ENCODE results near the gene USP25. TPM values are rescaled to one million over a fixed set of nuclear protein-coding genes. Genes with fewer than 3 reads are reported as not detected.
A peak's percentile ranks its signal among the peaks of the same experiment; 100 is the strongest.
"Not testable (repeated sequence)": the region's sequence is repeated elsewhere in the genome, so short reads cannot be mapped to it uniquely, and the experiment has no call there.

USP25 gene
- total and polyA plus RNA-seq, 5 experiments from 2014 or later: 8.9 to 83.2 (median 32.8) TPM

DNA sequence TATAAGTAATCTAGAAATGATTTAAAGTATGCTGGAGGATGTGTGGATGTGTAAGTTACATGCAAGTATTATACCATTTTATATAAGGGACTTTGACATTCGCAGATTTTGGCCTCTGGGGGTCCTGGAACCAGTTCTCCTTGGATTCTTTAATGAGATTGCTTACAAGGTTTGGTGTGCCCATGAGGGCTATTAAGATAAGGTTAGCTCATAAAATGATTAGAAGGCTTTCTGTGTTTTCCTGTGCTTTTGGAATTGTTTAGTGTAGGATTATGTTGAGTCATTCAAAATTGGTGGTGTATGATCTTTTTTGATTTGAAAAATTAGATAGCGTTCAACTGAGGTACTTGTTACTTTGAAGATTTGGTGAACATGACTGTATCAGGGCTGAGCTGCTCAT, 5.6 kb downstream of the USP25 start:
- Mint-ChIP-seq H3K4me3 (peak overlapping the region in 9 of 10 donors; percentile 42 to 82 (median 68)), H3K36me3 (peaks cover 0 to 7% (median 2%) of the 10 kb centered on the region in 3 donors), H3K4me1 (peaks cover 34 to 89% (median 75%) of the 10 kb centered on the region in 4 donors), H3K27me3 (no peaks in the 10 kb centered on the region), H3K9me3 (peaks cover 0 to 3% (median 0%) of the 10 kb centered on the region in 9 donors), H3K27ac (peak overlapping the region in 9 of 10 donors; percentile 34 to 90 (median 73))
- DNase-seq (no peak), ATAC-seq (no peak)
- POLR2A ChIA-PET: no interaction called here

DNA sequence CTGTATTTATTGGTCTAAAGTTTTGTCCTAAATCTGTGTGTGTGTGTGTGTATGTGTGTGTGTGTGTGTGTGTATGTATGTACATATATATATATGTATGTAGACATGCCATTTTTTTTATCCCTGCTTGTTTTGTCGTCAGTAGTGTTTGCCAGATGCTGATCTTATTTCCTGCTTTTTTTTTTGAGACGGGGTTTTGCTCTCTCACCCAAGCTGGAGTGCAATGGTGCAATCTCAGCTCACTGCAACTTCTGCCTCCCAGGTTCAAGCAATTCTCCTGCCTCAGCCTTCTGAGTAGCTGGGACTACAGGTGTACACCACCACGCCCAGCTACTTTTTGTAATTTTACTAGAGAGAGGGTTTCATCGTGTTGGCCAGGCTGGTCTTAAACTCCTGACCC, 6.1 kb downstream of the USP25 start:
- H3K9me3 Mint-ChIP-seq, H3K27me3 Mint-ChIP-seq, ATAC-seq, H3K36me3 Mint-ChIP-seq: not testable (repeated sequence)
- peak in 1 of 10 donors; percentile 23 for DNase-seq
- peak overlapping the region; percentile 13 to 90 (median 70) for H3K27ac Mint-ChIP-seq
- H3K4me3 Mint-ChIP-seq: peak overlapping the region; percentile 25 to 82 (median 66)
- POLR2A ChIA-PET: interaction anchor here (0.7 kb wide), 1 partner anchor 213 kb away, joined by 6 read pairs; no protein-coding TSS in a partner anchor
- peaks cover 31 to 93% (median 79%) of the 10 kb centered on the region in 4 donors for H3K4me1 Mint-ChIP-seq

DNA sequence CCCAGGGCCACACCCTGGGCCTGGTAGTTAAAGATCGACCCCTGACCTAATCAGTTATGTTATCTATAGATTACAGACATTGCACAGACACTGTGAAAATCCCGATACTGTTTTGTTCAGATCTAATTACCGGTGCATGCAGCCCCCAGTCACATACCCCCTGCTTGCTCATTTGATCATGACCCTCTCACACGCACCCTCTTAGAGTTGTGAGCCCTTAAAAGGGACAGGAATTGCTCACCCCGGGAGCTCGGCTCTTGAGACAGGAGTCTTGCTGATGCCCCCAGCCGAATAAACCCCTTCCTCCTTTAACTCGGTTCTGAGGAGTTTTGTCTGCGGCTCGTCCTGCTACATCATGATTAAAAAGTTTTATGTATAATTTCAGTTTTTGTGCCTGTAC, 9.0 kb downstream of the USP25 start:
- peaks cover 37 to 95% (median 90%) of the 10 kb centered on the region in 4 donors for H3K4me1 Mint-ChIP-seq
- POLR2A ChIA-PET, ATAC-seq, H3K27me3 Mint-ChIP-seq, DNase-seq, H3K9me3 Mint-ChIP-seq: not testable (repeated sequence)
- H3K36me3 Mint-ChIP-seq: peaks cover 0 to 20% (median 12%) of the 10 kb centered on the region in 3 donors
- peak overlapping the region in 7 of 10 donors; percentile 8 to 81 (median 52) for H3K27ac Mint-ChIP-seq
- peak overlapping the region in 7 of 10 donors; percentile 10 to 73 (median 40) for H3K4me3 Mint-ChIP-seq

DNA sequence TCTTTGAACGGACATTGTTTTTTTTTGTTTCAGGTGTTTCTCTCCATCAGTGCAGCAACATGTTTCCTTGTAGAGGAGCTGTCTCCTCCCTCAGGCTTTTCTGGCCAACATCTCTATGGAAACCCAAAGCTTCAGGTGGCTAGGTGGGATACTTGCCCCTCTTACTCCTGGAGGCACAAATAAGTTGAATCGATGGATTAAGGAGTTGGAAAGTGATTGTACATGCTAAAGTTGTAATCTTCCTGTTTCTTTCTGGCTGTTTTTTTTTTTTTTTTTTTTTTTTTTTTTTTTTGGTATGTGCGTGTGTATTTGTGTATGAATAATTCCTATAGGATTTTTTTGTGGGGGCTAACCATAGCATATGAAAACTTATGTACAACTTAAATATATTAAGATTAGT, 10.6 kb downstream of the USP25 start:
- Mint-ChIP-seq H3K4me1 (peaks cover 40 to 92% (median 88%) of the 10 kb centered on the region in 4 donors), H3K27ac (peak overlapping the region in 7 of 10 donors; percentile 10 to 83 (median 52)), H3K9me3 (peaks cover 0 to 3% (median 0%) of the 10 kb centered on the region in 9 donors), H3K36me3 (peaks cover 0 to 22% (median 17%) of the 10 kb centered on the region in 3 donors), H3K27me3 (no peaks in the 10 kb centered on the region), H3K4me3 (peak overlapping the region in 8 of 10 donors; percentile 9 to 77 (median 42))
- POLR2A ChIA-PET: interaction anchor here (0.7 kb wide), 1 partner anchor 1874 kb away, joined by 11 read pairs; no protein-coding TSS in a partner anchor
- no peak for DNase-seq
- ATAC-seq: no peak

DNA sequence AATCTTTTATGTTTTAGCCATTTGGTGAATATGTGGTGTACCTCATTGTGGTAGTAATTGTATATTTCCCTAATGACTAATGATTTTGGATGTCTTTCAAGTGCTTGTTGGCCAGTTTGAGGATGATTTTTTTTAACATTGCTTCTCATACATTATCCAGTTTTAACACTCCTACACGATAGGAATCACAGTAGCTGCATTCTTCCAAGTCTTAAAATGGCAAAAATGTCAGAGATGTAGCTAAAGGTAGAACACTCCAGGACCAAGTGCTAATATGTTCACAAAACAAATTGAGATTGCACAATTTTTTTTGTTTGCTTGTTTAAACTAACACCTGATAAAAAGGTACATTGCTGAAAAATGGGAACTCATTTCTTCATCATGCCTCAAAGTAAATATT, 11.7 kb downstream of the USP25 start:
- POLR2A ChIA-PET: no interaction called here
- peaks cover 0 to 3% (median 0%) of the 10 kb centered on the region in 9 donors for H3K9me3 Mint-ChIP-seq
- peaks cover 37 to 89% (median 87%) of the 10 kb centered on the region in 4 donors for H3K4me1 Mint-ChIP-seq
- DNase-seq (no peak), ATAC-seq (no peak)
- peaks cover 0 to 24% (median 19%) of the 10 kb centered on the region in 3 donors for H3K36me3 Mint-ChIP-seq
- H3K4me3 Mint-ChIP-seq: peak overlapping the region in 3 of 10 donors; percentile 10 to 43 (median 42)
- peak overlapping the region in 1 of 10 donors; percentile 71 for H3K27ac Mint-ChIP-seq
- no peaks in the 10 kb centered on the region for H3K27me3 Mint-ChIP-seq

DNA sequence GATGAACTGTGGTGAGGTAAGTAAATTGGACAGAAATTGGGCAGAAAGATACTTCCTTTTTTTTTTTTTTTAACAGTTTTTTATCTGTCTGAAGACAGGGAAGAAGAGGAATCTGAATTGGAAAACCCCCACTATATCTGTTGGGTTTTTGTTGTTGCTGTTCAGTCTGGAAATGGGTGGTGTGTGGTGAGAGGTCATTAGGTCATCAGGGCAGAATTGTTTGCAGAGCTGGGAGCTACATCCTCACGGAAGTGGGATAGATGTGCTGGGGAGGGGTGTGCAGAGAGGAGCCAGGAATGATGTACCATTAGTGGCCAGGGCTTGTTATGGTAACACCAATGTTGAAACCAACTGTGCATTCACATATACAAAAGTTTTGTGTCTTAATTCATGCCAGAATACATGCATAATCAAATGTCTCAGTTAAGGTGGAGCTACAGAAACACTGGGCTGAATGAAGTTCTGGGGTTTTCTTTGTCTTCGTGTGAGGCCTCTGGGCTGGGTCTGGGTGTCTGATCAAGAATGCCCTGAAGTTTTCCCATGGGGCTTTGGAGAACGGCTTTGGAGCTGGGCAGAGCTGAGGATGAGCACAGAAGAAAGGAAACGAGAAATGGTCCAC, 12.4 kb downstream of the USP25 start:
- H3K27ac Mint-ChIP-seq: peak overlapping the region in 7 of 10 donors; percentile 4 to 77 (median 49)
- ATAC-seq: no peak
- no peak for DNase-seq
- POLR2A ChIA-PET: no interaction called here
- peaks cover 39 to 90% (median 86%) of the 10 kb centered on the region in 4 donors for H3K4me1 Mint-ChIP-seq
- H3K4me3 Mint-ChIP-seq: peak overlapping the region in 6 of 10 donors; percentile 2 to 68 (median 28)
- H3K9me3 Mint-ChIP-seq: peaks cover 0 to 3% (median 0%) of the 10 kb centered on the region in 9 donors
- no peaks in the 10 kb centered on the region for H3K27me3 Mint-ChIP-seq
- H3K36me3 Mint-ChIP-seq: peaks cover 0 to 24% (median 19%) of the 10 kb centered on the region in 3 donors

DNA sequence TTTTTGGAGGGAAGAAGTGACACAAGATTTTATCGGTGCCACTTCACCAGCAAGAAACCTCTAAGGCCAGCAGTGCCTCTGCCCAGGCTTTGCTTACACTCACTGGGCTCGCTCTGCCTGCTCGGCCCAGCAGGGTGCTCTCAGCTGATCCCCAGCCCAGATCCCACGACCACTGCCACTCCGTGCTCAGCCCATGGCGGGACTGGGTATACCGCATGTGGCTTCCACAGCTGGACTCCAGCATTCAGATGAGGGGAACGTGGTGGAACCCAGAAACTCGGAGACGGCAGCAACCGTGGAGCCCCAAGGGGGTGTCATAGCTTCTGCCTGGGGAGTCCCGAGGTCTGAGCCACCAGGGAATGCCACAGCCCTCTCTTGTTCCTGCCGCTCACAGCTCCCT, 12.9 kb downstream of the USP25 start:
- H3K27me3 Mint-ChIP-seq: no peaks in the 10 kb centered on the region
- POLR2A ChIA-PET: no interaction called here
- DNase-seq (no peak), ATAC-seq (no peak)
- H3K27ac Mint-ChIP-seq: peak overlapping the region in 1 of 10 donors; percentile 69
- peak overlapping the region in 1 of 10 donors; percentile 42 for H3K4me3 Mint-ChIP-seq
- peaks cover 0 to 21% (median 19%) of the 10 kb centered on the region in 3 donors for H3K36me3 Mint-ChIP-seq
- peaks cover 39 to 87% (median 85%) of the 10 kb centered on the region in 4 donors for H3K4me1 Mint-ChIP-seq
- peaks cover 0 to 3% (median 0%) of the 10 kb centered on the region in 9 donors for H3K9me3 Mint-ChIP-seq

DNA sequence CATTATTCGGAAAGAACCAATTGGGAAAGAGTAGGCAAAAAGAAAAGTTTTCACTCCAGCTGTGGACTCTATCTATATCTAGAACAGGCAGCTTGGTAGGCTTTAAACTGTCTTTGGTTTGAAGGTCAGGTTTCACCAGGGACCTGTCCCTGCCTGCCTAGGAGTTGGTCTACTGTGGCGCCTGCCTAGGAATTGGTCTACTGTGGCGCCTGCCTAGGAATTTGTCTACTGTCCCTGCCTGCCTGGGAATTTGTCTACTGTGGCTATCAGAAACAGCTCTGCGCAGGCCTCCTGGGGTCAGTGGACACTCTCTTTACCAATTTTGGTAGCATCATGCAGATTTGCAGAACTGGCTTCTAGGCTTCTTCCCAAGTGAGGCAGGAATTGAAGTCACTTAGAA, 13.8 kb downstream of the USP25 start:
- DNase-seq (no peak), ATAC-seq (no peak)
- POLR2A ChIA-PET: no interaction called here
- Mint-ChIP-seq H3K4me3 (peak overlapping the region in 3 of 10 donors; percentile 14 to 60 (median 34)), H3K36me3 (peaks cover 0 to 19% (median 16%) of the 10 kb centered on the region in 3 donors), H3K27me3 (no peaks in the 10 kb centered on the region), H3K9me3 (peaks cover 0 to 1% (median 0%) of the 10 kb centered on the region in 9 donors), H3K27ac (peak overlapping the region in 5 of 10 donors; percentile 4 to 65 (median 55)), H3K4me1 (peaks cover 38 to 87% (median 83%) of the 10 kb centered on the region in 4 donors)

DNA sequence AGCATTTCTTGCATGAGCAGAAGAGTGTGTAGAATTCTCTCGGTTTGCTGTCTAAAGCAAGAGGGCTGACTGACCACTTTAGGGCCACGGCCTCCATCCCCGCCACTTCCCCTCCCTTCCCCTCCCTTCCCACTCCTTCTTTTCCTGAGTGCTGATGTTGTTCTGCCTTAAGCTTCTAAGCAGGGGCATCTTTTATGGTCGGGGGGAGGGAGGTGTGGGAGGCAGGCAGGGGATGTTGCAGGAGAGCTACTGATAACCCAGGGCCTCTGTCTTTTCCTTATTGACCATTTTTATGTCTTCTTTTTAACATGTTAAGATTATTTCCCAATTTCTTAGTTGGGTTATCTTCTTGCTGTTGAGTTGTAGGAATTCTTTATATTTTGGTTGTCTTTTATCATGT, 15.1 kb downstream of the USP25 start:
- Mint-ChIP-seq H3K36me3 (peaks cover 0 to 19% (median 16%) of the 10 kb centered on the region in 3 donors), H3K4me3 (peak overlapping the region in 1 of 10 donors; percentile 18), H3K4me1 (peaks cover 37 to 87% (median 83%) of the 10 kb centered on the region in 4 donors), H3K27me3 (no peaks in the 10 kb centered on the region), H3K9me3 (peaks cover 0 to 1% (median 0%) of the 10 kb centered on the region in 9 donors), H3K27ac (no peak overlapping the region)
- POLR2A ChIA-PET: no interaction called here
- no peak for ATAC-seq
- no peak for DNase-seq

DNA sequence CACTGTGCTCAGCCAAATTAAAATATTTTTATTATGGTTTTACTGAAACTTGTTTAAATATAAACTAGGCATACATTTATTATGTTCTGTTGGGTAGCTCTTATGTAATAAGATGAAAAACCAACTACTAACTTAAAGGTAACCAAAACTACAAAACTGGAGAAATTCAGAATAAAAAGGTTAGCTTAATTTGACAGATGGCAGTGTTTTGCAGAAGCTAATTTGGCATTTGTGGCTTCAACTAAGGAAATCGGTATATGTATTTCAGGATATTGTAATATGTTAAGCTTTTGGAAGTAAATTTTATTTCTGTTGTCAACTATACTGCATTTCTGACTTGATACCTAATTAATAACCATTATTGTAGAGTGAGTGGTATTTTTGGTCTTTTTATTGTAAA, 18.8 kb downstream of the USP25 start:
- ATAC-seq (no peak), DNase-seq (no peak)
- H3K27me3 Mint-ChIP-seq: no peaks in the 10 kb centered on the region
- peaks cover 32 to 84% (median 79%) of the 10 kb centered on the region in 4 donors for H3K4me1 Mint-ChIP-seq
- peaks cover 0 to 10% (median 7%) of the 10 kb centered on the region in 3 donors for H3K36me3 Mint-ChIP-seq
- POLR2A ChIA-PET: interaction anchor here (0.7 to 1.3 kb wide), 3 partner anchors 19 to 704 kb away, joined by 4 to 7 read pairs (median 5); partner anchors contain the start of gene USP25
- H3K27ac Mint-ChIP-seq: peak overlapping the region in 1 of 10 donors; percentile 3
- peak overlapping the region in 5 of 10 donors; percentile 14 to 64 (median 39) for H3K4me3 Mint-ChIP-seq
- H3K9me3 Mint-ChIP-seq: peaks cover 0 to 1% (median 0%) of the 10 kb centered on the region in 9 donors

DNA sequence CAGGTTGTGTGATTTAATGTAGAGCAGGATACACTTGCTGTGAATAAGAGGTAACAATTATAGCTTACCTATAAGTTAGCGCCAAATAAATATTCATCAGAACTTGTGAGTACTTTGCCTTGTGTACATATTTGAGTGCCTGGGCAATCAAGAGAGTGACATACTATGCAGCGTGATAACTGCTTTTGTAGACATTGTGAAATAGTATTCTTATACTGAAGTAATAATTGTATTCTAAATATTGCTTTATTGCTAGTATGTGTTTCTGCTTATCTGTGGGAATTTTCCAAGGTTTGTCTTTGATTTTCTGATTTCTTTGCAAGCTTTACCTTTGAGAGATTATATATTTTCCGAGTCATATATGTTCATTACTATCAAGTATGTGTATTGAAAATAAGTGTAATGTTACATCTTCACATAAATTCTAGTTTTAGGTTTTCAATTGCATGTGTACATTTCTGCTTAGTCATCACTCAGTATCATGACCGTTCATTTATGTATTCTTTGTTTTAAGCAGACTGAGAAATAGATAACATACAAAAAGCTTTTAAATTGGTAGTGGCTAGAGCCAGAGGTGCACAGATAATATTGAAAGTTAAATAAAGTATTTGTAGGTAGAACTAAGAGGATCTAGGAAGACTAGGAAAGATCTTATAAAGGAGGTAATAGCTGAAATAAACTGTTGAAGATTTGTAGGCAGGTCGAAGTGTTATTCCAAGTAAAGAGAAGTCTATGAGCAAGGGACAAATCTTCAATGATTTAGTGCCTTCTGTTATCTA, 19.5 kb downstream of the USP25 start:
- Mint-ChIP-seq H3K27me3 (no peaks in the 10 kb centered on the region), H3K36me3 (peaks cover 0 to 6% (median 4%) of the 10 kb centered on the region in 3 donors), H3K9me3 (peaks cover 0 to 1% (median 0%) of the 10 kb centered on the region in 9 donors), H3K4me3 (peak overlapping the region in 8 of 10 donors; percentile 12 to 73 (median 42)), H3K27ac (peak overlapping the region in 4 of 10 donors; percentile 2 to 79 (median 4)), H3K4me1 (peaks cover 31 to 84% (median 79%) of the 10 kb centered on the region in 4 donors)
- DNase-seq (no peak), ATAC-seq (no peak)
- POLR2A ChIA-PET: interaction anchor here (1.3 kb wide), 1 partner anchor 19 kb away, joined by 4 read pairs; the partner anchor contains the start of gene USP25

DNA sequence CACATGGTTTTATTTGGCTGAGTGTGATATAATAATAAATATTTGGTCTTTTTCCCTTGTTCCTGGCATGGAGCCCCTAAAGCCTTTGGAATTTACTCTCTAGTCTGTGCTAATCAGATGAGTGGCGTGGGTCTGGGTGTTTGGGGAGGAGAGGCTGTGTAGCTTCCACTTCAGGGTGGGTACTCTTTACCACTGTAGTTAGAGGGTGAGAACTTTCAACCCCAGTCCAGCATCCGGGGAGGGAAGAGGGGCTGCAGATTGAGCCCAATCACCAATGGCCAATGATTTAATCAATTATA, 20.0 kb downstream of the USP25 start:
- Mint-ChIP-seq H3K27ac (peak overlapping the region in 6 of 10 donors; percentile 5 to 79 (median 50)), H3K27me3 (no peaks in the 10 kb centered on the region), H3K4me3 (peak overlapping the region in 9 of 10 donors; percentile 12 to 73 (median 46)), H3K4me1 (peaks cover 34 to 86% (median 80%) of the 10 kb centered on the region in 4 donors), H3K9me3 (peaks cover 0 to 1% (median 0%) of the 10 kb centered on the region in 9 donors), H3K36me3 (peaks cover 0 to 6% (median 2%) of the 10 kb centered on the region in 3 donors)
- ATAC-seq (no peak), DNase-seq (no peak)
- POLR2A ChIA-PET: no interaction called here

Measured in naive thymus-derived CD8-positive, alpha-beta T cell (primary cell).